Left colon (tissue), 2 donors: ENCODE measurements around the gene CENPB. TPM values are rescaled to one million over a fixed set of nuclear protein-coding genes. Genes with fewer than 3 reads are reported as not detected.
"Not testable (repeated sequence)": the region's sequence is repeated elsewhere in the genome, so short reads cannot be mapped to it uniquely, and the experiment has no call there.

Experiments used
- ATAC-seq: fragments of 200-7000 bp; cut with Tn5 transposase; one replicate; pipeline ENCODE4 v1.9.1; 2020; ENCODE audit warnings: mild to moderate bottlenecking, moderate library complexity
- DNase-seq, 2 donors: peaks; one replicate each; pipeline ENCODE4 v3.0.0-alpha.2; 2020
- intact Hi-C, 2 donors: fragments of 100-400 bp; cut with DNase I in 1 of 2; cut with micrococcal nuclease in 1 of 2; formaldehyde crosslinking; loops; one replicate each; pipeline versions ENCODE4 v1.11.2 to v1.14.0; 2022; cut with DNase I, micrococcal nuclease
- long read RNA-seq: library from polyadenylated mRNA; unstranded; transcript quantifications from one replicate; pipeline ENCODE4 v2.0.0, GENCODE V29; 2021
- total RNA-seq, 2 donors: library from RNA; stranded (reverse); fragmentation: NEBNext Ultra II Directional; extraction: Animal tissue kit (Norgen Biotek cat#: 25700); gene quantifications; one replicate each; pipeline ENCODE4 v1.2.1, GENCODE V29; 2021
- donor health status: DM: no; HTN: no; CAD: no.
- donor health status: DM: yes; HTN: yes; CAD: no.

Gene CENPB
- total RNA-seq, result 10 to 100 TPM; 80.5 to 82.2 TPM
- long read RNA-seq, transcript CENPB-201 (1 exons, 2,840 nt), result major isoform, 7 of 7 reads
- long read RNA-seq, partial matches to known transcripts, result 0 of 7 reads
- long read RNA-seq, other reads (novel, unspliced or antisense), result 0 of 7 reads

DNA sequence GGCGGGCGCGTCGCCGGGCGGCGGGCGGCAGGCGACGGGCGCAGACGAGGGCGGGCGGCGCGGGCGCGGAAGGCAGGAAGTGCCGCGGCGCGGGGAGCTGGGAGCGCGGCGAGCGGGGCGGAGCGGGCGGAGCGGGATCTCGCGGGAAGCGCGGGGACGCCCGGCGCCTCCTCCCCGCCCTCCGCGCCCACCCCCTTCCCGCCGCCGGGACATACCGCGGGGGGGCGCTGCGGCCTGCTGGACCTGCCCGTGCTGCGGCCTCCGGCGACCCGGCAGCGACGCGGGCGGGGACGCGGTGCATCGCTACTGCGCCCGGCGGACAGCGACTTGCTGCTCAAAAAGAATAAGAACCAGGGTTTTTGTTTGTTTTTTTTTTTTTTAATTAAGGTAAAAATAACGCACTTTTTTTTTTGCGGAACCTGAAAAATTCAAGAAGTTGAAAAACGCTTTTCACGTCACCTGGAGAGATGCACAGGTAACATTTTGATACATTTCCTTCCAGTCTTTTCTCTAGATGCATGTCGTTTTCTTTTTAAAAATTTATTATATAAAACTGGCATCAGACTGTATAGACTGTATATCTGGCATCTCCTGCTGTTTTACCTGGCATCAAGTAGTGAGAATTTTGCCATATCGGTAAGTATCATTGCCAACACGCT lies at the start of gene CENPB:
CENPB (minus strand) TSS at position 76 of the 659 bp plus-strand sequence. CDS start 257 bp downstream, outside the sequence.
- intact Hi-C loops, result no loop called here
- peak; percentile 83 for ATAC-seq
- peak; percentile 78 to 93 for DNase-seq

DNA sequence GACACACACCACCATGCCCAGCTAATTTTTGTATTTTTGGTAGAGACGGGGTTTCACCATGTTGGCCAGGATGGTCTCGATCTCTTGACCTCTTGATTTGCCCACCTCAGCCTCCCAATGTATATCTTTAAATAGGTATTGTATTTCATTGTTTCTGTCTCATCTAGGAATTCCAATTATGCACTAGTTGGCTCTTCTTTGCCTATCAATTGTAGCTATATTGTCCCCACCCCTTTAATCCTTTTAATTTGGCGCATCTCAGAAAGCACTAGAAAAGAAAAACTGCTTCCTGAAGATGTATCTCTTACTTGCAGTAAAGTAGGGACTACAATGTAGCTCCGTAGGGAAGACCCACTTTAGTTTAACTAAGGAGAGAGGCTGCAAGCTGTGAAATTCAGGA lies 49.6 kb upstream of the CENPB start:
- DNase-seq, result no peak
- no peak for ATAC-seq
- intact Hi-C loops, result no loop called here

GRCh38 chr20:3829891-3830290 lies 43.4 kb upstream of the CENPB start:
- ATAC-seq, intact Hi-C loops, DNase-seq: not testable (repeated sequence)

DNA sequence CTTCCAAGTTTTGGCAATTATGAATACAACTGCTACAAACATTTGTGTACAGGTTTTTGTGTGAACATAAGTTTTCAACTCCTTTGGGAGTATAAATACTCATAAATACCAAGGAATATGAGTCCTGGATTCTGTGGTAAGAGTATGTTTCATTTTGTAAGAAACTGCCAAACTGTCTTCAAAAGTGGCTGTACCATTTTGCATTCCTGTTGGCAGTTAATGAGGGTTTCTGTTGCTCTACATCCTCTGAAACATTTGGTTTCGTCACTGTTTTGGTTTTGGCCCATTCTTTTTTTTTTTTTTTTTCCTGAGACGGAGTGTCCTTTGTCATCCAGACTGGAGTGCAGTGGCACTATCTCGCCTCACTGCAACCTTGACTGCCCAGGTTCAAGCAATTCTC lies 42.3 kb upstream of the CENPB start:
- ATAC-seq (no peak), DNase-seq (no peak)
- intact Hi-C loops, result no loop called here

- intact Hi-C loops, result no loop called here
- no peak for DNase-seq
- no peak for ATAC-seq
These were observed 39.9 kb upstream of the CENPB start for GRCh38 chr20:3826420-3826819.

- DNase-seq (no peak), ATAC-seq (no peak)
- intact Hi-C loops, result no loop called here
These were observed 39.0 kb upstream of the CENPB start for GRCh38 chr20:3825526-3825925.

GRCh38 chr20:3823881-3824280 lies 37.3 kb upstream of the CENPB start:
- DNase-seq (no peak), ATAC-seq (no peak)
- intact Hi-C loops, result no loop called here

DNA sequence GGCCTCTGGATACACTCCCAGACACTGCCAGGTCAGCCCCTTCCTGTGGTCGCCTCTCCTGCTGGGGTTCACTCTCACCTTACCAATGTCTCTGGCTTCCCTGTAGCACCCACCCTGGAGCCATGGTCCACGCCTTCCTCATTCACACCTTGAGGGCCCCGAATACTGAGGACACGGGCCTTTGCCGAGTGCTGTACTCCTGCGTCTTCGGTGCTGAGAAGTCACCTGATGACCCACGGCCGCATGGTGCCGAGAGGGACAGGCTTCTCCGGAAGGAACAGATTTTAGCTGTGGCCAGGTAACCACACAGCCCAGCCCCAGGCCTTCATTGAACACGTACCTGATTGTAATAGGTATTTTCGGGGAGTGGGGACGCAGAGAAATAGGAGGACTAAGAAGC lies 35.5 kb upstream of the CENPB start:
- ATAC-seq, result no peak
- DNase-seq, result peak in 1 of 2 donors; percentile 26
- intact Hi-C loops, result no loop called here

DNA sequence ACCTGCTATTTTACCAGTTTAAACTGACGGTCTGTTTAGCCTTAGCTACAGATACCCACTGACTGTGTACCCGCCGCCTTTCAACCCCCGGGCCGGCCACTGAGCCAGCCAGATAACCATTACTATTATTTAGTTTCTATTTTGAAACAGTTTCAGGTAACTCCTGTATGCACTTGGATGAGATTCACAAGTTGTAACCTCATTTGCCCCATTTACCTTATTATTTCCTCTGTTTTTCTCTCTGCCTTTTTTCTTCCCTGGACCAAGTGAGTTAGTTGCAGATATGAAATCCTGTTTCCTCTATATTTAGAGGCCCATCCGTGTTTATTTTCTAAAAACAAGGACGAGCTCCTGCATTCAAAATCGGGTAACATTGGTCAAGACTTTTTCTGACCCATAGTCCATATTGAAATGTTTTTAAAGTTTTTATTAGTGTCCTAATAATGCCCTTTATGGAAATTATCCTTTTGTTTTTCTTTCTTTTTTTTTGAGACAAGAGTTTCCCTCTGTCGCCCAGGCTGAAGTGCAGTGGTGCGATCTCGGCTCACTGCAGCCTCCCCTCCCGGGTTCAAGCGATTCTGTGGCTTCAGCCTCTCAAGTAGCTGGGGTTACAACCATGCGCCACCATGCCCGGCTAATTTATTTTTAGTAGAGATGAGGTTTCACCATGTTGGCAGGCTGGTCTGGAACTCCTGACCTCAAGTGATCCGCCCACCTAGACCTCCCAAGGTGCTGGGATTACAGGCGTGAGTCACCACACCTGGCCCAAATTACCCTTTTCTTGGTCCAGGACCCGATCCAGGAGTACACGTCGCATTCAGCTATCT lies 34.6 kb upstream of the CENPB start:
- intact Hi-C loops, result no loop called here
- ATAC-seq, result no peak
- DNase-seq, result peak in 1 of 2 donors; percentile 41

DNA sequence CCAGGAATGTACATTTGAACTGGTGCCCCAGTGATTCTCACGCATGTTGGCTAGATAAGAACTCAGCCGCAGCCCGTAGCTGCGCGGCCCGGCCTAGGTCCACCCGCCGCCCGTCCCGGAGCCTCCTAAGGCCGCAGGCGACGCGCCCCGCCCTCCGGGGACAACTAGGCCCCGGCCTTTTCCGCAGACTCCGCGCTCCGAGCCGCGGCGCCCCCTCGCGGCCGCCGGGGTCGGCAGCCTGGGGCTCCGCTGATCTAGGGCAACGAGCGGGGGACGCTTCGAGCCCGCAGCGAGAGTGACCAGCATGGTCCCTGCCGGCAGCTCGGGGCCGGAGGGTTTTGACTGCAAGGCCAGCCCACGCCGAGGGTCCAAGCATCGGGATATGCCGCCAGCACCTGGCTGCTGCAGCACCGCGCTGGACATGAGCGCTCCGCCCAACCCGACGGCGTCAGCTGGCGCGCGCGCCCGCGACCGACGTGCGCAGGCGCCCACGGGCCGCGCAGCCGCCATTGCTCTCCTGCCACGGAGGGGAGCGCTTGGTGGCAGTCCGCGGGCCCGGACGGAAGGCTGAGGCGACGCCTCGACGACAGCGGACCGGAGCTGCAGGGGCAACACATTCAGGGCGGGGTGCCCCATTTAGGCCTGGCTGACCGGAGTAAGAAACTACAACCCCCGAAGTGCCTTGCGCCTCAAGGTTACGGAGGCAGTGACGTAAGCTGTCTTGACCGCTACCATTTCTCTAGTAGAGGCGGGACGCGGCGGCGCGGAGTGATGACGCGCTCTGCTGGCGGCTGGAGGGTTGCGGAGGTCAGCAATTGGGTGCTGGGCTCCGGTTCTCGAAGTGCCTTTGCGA lies 33.7 kb upstream of the CENPB start, which contains the start of gene AP5S1:
AP5S1 (plus strand) TSS at position 500 of the 853 bp plus-strand sequence. CDS start 1,571 bp downstream, outside the sequence.
- peak; percentile 87 for ATAC-seq
- DNase-seq, result peak; percentile 97 to 99
- intact Hi-C loops, result no loop called here

DNA sequence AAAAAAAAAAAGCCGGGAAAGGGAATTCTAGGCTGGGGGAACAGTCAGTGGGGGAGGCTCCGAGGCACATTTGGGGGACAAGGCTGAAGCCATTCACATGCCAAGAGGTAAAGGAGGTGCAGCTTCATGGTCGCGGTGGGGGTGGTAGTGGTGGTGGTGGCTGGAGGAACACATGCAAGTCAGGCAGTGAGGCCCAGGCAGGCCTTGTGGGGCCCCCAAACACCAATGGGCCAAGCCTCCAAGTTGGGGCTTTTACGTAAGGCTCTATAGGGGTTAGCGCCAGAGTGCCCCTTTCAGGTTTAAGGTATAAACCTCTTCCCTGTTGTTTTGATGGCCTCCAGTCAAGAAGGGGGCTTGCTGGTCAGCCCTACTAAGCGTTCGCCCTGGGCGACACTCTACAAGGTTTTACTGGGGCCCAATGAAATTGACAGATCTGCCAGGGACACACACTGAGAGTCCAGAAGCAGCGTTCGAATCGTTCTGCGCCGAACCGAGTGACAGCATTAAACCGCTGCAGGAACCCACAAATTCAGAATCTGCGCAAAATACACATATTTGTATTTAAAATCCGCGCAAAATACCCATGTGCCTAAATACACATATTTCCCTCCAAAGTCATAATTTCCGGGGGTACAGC lies 33.0 kb upstream of the CENPB start:
- intact Hi-C loops, result no loop called here
- ATAC-seq, result no peak
- peak; percentile 45 to 49 for DNase-seq

DNA sequence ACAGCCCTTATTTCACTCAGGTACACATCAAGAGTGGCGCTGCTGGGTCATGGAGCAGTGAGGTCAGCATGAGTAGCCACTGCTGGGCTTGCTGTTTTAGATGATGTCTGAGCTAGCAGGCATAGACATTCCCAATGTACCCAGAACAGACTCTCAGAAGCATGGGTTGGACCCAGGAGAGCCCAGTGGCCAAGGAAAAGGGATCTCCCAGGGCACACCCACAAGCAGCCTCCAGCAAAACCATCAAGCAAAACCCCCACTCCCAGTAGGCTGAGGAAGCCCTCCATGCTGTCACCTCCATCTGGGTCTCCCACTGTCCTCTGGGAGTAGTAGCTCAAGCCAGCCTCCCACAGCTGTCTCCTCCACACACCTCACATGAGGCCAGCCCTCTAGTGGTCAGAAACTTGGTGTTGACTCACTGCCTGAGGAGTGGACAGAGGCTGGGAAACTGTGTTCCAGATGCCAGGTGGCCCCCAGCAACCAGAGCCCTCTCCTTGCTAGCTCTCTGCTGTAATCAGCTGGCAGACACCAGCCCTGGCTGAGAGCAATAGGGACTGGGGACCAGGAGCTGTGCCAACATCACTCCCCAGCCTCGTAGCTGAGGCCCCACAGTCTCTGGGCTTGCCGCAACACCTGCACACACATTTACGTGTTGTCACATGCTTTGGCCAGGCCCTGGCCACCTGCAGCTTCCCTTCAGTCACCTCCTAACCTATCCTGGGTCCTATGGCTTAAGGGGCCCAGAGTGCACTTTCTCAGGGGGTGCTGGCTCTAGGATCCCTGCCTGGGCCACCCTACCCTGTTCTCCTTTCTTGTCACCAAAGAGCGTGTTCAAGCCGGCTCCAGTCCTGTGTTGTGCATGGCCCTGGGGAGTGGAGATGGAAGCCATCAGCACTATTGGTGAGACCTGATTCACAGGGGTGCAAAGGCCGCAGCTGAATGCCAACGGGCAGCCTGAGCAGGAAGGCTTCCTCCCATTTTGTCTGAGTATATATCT lies 31.9 kb upstream of the CENPB start:
- intact Hi-C loops, result no loop called here
- ATAC-seq (peak; percentile 48), DNase-seq (peak; percentile 79 to 83)

DNA sequence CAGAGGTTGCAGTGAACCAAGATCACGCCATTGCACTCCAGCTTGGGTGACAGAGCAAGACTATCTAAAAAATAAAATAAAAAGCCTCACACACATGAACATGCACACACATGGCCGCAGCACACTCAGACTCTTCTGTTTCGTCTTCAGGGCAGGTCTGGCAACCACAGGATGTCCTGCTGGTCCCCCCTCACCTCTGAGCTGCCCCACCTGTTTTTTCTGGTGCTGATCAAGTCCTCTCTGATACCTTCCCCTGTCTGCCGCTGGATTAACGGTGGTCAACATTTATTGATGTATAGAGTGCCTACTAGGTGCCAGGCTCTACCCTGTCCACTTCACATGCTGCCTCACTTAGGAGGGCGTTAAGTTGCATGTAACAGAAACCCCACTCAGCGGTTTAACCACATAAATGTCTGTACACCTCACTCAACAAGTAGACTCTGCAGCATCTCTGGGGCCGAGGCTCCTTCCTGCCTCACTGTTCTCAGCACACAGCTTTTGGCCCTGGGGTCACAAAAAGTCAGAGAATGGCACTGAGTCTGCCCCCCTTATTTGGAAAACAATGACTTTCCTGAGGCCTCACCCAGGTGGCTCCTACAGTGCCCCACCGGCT lies 29.3 kb upstream of the CENPB start:
- no peak for ATAC-seq
- peak in 1 of 2 donors; percentile 24 for DNase-seq
- intact Hi-C loops, result no loop called here

DNA sequence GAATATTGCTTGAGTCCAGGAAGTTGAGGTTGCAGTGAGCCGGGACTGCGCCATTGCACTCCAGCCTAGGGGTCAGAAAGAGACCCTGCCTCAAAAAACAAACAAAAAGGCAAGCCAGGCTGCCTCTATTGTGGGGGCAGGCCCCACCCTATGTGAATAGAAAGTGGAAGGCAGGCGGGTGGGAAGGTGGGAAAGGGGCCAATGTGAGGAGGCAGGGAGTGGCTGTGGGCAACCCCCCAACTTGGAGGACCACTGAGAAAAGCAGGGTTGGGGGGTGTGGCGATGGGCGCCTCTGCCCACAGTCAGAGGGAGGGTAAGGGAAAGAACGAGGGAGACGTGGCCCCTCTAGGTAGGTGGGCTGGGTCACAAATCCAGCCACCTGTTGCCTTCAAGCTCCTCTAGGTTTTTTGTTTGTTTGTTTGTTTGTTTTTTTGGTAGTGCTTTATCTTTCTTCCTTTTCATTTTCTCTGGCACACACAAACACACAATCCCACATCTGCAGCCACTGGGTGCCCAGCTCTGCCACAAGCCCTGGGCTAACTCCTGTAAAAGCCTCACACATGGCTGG lies 28.5 kb upstream of the CENPB start:
- intact Hi-C loops, result no loop called here
- ATAC-seq (no peak), DNase-seq (peak in 1 of 2 donors; percentile 23)

DNA sequence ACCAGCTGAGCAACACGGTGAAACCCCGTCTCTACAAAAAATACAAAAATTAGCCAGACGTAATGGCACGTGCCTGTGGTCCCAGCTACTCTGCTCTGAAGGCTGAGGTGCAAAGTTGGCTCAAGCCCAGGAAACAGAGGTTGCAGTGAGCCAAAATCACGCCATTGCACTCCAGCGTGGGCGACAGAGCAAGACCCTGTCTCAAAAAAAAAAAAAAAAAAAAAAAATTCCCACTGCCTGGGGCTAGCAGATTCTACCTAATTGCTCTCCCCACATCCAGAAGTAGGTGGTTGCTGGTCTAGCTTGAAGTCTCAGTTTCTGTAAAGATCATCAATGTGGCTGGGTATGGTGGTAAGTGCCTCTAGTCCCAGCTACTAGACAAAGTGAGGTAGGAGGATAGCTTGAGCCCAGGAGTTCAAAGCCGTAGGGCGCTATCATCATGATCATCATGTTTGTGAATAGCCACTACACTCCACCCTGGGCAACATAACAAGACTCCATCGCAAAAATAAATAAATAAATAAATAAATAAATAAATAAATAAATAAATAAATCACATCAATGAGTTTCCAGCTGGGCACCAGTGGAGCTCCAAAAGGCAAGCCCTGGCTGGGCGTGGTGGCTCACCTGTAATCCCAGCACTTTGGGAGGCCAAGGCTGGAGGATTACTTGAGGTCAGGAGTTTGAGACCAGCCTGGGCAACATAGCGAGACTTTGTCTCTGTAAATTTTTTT lies 27.5 kb upstream of the CENPB start:
- DNase-seq (peak in 1 of 2 donors; percentile 27), ATAC-seq (no peak)
- intact Hi-C loops, result no loop called here
